ENCODE data around the gene SLC29A3. TPM values are rescaled to one million over a fixed set of nuclear protein-coding genes. Genes with fewer than 3 reads are reported as not detected.

The SLC29A3 gene
- total and polyA plus RNA-seq, 10 of the 15 experiments (the other 5 are each of a cell fraction or from before 2014, with no cell fraction given): 1.5 to 4.0 (median 2.7) TPM

DNA sequence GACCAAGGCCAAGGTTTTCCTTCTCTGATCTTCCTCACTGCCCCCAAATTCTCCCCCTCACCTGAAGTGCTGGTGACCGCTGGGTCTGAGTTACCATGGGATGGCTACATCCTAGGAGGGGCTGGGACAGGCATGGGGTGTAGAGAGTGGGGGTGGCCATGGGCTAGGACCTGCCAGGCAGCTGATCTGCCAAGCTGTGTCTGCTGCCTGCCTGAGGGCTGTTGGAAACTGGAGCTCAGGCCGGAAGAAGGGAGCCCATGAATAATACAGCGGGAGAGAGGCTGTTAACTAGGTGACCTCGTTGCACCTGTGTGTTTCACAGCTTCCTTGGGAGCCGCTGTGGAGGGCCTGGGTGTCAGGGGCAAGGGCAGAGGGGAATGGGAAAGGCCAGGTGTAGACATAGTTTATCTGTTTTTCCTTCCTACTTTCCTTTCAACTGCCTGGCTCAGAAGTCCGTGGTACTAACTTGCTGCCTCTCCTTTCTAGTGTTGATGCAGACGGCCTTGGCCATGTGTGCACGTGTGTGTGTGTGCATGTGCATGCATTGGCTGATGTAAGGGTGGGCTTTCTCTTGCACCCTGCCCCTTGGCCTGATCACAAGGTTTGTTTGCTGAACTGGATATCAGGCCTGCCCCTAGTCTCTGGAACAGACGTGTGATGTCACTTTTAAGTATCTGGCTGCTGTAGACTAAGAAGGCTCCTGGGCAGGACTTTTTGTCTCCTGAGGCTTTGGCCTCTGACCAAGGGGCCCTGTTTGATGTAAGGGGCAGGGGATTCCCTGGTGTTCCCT lies 89.6 kb downstream of the SLC29A3 start:
- Histone ChIP-seq H3K79me2 (ENCODE audit: control insufficient read depth, insufficient read depth, low read length) (no peaks in the 10 kb centered on the region), H3K9ac (ENCODE audit: control insufficient read depth, insufficient read depth, low read length) (no peak overlapping the region), H2AFZ (ENCODE audit: control insufficient read depth, low read depth, low read length) (no peak overlapping the region), H4K20me1 (ENCODE audit: control insufficient read depth, insufficient read depth) (no peaks in the 10 kb centered on the region), H3K27ac (ENCODE audit: control insufficient read depth, insufficient read depth) (no peak overlapping the region), H3K9me3 (replicated peaks; ENCODE audit: control insufficient read depth, insufficient read depth, low read length) (no peaks in the 10 kb centered on the region; the same call in 1 of the 3 replicates), H3K27me3 (replicated peaks in 1 of 2; ENCODE audit: control insufficient read depth in 2 of 2, insufficient read depth in 2 of 2, low read length in 1 of 2) (peaks cover 3 to 4% of the 10 kb centered on the region in 2 experiments; a peak in 3 of 4 replicates), H3K36me3 (ENCODE audit: control insufficient read depth in 2 of 2, insufficient read depth in 2 of 2, low read length in 1 of 2) (no peaks in the 10 kb centered on the region), H3K4me1 (ENCODE audit: control insufficient read depth, insufficient read depth, low read length) (no peaks in the 10 kb centered on the region), H3K4me3 (no peak overlapping the region), H3K4me2 (ENCODE audit: control insufficient read depth, insufficient read depth) (no peak overlapping the region)
- TF ChIP-seq IKZF2 (IDR thresholded peaks at IDR 0.05): no peak
- TF ChIP-seq RAD21 (IDR thresholded peaks at IDR 0.05; ENCODE audit: insufficient read depth, low read depth, low read length): no peak
- no peak for TF ChIP-seq TCF12 (IDR thresholded peaks at IDR 0.05; ENCODE audit: low read depth, low read length)
- TF ChIP-seq CBX5 (IDR thresholded peaks at IDR 0.05; ENCODE audit: low read depth): no peak
- no peak for TF ChIP-seq SMAD1 (IDR thresholded peaks at IDR 0.05; ENCODE audit: low read depth, partially characterized antibody)
- no peak for TF ChIP-seq CTCF (IDR thresholded peaks at IDR 0.05 in 2 of 3, conservative IDR thresholded peaks at IDR 0.05 in 1 of 3; ENCODE audit: control insufficient read depth in 2 of 3, extremely low read depth in 1 of 3, insufficient read depth in 1 of 3, low read depth in 3 of 3, low read length in 3 of 3)
- no peak for TF ChIP-seq BMI1 (IDR thresholded peaks at IDR 0.05; ENCODE audit: borderline replicate concordance)
- no peak for TF ChIP-seq YY1 (IDR thresholded peaks at IDR 0.05; ENCODE audit: low read depth, low read length)
- no peak for TF ChIP-seq POU2F2 (IDR thresholded peaks at IDR 0.05; ENCODE audit: borderline replicate concordance, low read depth, low read length)
- CTCF ChIA-PET: no interaction called here
- WGBS (ENCODE audit: insufficient coverage, insufficient replicate concordance, low lambda C conversion rate, missing lambda C conversion rate): 5% methylated on average over 9 of the region's 9 CpGs
- DNase-seq (ENCODE audit: low read depth, low spot score) (no peak), FAIRE-seq (no peak), ATAC-seq (no peak)
- SMC1A ChIA-PET (ENCODE audit: uncharacterized antibody, unreplicated experiment): no interaction called here
- POLR2A ChIA-PET: no interaction called here
- no TSS peak for BruUV-seq (replicated peaks)
- RAD21 ChIA-PET (ENCODE audit: unreplicated experiment): no interaction called here
- in situ Hi-C loops (cut with MboI): no loop called here
- intact Hi-C loops (cut with micrococcal nuclease; ENCODE audit: unreplicated experiment): no loop called here

Data from GM12878 (cell line).